GM21786 (cell line): ENCODE measurements around the gene CACNA1C.

Experiments used
- ATAC-seq: cut with Tn5 transposase; IDR thresholded peaks from one replicate; pipeline ENCODE4 v1.9.1; 2021; ENCODE audit not compliant: unreplicated experiment

The CACNA1C gene

DNA sequence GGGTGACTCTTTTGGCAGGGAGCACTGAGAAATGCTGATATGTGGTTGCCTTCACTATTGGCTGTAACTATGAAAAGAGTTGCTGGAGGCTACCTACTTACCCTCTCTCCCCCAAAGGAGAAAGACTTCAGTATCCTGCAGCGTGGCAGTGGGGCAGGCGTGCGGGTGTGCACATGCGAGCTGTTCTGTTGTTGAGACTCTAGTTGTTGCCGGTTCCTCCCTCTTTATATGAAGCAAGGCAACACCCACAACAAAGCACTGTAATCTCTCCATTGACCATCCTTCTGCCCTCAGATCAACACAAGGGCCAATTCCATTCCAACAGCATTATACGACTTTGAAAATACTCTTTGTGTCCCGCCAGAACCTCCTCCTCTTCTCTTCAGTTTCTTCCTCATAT, 259.4 kb downstream of the CACNA1C start:
- ATAC-seq: no peak

DNA sequence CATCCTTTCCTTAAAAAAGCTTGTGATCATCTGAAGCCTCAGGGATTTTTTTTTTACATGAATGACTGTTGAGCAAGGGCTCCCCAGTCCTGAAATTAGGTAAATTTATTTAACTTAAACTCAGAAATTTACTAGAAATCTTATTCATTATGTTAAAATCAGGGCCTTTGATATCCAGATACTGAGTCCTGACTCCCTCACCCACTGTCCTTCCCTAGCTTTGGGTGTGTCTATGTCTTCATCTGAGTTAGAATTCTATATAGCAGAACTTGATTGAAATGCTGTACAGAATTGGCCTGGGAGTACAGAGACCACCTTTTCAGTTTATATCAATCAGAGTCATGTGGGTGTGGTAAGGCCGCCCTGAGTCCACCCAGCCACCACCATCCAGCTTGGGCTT, 260.0 kb downstream of the CACNA1C start:
- ATAC-seq: no peak

DNA sequence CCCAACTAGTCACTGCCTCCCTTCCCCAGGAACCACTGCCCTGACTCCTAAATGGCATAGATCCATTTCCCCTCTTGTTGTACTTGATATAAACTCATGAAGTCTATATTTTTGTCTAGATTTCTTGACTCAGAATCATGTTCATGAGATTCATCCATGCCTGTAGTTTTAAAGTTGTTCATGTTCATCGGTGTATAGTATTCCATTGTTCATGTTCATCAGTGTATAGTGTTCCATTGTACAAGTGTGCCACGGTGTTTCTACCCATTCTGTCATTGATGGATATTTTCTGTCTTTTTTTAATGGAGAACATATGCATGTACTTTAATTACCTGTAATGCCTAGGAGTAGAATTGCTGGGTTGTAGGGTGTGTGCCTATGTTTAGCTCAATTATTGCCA, 261.7 kb downstream of the CACNA1C start:
- no peak for ATAC-seq

DNA sequence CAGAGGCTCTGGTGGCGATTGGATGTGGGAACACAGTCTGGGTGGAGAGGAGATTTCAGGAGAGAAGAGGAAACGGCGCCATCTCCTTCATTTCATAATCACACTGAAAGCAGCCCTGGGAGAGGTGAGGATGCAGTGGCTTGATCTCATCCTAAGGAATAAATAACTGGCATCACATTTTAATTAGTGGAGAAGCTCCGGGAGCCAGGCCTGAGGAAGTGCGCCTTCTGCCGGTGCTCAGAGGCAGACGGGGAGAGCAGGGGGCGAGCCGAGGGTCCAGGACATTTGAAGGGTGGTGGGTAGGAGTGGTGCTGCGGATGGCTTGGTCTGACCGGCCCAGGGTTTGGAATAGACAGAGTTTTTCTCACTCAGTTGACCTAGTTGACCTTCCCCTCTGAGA, 265.0 kb downstream of the CACNA1C start:
- ATAC-seq: no peak

DNA sequence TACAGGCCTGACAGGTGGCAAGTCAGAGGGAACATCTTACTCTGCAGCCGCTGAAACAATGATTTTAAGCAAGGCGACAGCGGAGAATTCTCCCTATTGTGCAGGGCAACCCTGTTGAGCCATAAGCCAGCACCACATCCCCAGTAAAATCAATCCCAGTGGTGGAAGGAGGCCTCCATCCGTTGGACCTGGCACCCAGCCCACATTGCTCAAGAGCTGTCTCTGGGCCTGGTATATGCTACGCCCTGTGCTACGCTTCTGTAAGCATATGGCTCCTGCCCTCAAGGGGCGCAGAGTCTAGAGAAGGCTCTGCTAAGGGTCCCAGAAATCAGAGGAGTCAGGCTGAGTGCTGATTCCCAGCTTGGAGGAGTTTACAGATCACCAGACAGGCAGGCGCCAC, 265.5 kb downstream of the CACNA1C start:
- ATAC-seq: no peak

DNA sequence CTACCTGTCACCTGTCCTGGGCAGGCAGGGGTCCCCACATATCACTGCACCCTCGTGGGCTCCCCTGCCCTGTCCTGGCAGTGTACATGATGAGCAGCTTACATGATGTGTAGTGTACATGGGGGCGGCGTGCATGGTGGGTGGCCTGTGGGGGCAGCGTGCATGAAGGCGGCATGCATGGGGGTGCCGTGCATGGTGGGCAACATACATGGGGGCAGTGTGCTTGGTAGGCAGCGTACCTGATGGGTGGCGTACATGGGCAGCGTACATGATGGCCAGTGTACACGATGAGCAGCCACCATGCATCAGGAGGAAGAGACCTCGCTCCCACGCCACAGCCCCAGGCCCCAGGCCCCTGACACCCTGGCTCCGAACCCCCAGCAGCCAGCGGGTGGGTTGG, 266.3 kb downstream of the CACNA1C start:
- ATAC-seq: no peak

DNA sequence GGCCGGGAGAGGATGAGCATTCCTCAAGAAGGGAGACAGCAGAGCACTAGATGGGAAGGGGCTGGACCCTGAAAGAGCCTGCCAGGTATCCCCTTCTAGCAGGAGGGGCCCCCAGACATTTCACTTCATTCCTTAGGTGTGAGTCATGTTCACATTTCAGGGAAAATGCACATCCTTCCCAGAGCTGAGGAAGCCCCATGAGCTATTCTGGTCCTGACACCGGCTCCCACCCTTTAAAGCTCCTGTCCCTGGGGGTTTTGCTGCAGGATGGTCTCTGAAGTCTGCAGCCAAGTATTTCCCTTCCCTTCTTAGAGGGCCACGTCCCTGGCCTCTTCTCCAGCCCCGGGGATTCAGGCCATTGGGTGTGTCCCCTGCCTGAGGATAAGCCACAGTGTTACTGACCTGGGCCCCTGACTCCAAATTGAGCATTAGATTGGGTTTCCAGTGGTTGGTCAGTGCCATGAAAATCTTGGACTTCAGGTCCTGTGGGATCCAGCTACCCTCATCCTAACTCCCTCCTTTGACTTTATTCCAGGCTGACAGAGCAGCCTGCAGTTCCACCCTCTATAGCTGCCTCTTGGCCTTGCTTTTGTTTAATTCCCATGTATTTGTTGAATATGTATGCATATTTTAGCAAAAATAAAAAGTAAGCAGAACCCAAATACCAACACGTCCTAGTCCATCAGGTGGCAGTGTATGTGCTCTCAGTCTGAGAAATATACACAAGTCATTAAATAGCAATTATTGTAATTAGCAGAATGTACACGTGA, 267.1 kb downstream of the CACNA1C start:
- ATAC-seq: no peak

DNA sequence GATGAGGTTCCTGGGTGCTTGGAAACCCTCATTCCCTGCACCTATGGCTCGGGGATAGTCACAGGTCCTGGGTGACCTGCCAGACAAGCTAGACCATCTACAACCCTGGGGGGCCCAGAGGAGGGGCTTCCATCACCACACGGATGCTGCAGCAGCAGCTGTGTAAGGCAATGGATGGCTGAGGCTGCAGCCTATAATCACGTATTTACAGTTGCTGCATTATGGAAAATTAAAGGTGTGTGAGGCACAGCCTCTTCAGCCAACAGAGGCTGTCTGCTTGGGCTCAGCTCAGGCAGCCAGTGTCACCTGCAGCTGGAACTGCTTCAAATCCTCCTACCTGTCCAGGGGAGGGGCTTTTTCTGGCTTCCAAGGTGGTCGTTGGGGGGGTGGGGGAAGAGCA, 268.1 kb downstream of the CACNA1C start:
- ATAC-seq: no peak

DNA sequence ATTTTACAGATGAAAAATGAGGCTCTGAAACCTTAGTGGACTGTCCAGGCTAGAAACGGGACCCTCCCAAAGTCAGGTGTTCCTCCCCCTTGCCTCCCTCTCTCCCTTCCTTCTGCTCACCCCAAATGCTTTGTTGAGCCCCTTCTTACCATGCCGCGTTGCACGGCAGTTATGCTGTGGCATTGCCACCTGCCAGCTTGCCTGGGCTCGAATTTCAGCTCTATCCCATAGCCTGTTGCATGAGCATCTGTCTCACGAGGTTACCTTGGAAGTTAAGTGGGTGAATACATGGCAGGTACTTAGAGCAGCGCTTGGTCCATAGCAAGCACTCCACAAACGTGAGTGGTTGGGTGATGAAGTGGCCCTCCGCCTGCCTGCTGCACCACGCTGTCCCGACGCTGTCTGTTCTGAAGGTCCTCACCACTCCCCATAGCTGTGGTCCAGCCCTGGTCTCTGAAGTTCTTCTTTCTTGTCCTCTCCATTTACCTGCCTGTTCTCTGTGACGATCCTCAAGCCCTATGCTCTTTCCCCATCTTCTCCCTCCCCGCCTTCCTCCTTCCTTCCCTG, 269.9 kb downstream of the CACNA1C start:
- ATAC-seq: no peak

DNA sequence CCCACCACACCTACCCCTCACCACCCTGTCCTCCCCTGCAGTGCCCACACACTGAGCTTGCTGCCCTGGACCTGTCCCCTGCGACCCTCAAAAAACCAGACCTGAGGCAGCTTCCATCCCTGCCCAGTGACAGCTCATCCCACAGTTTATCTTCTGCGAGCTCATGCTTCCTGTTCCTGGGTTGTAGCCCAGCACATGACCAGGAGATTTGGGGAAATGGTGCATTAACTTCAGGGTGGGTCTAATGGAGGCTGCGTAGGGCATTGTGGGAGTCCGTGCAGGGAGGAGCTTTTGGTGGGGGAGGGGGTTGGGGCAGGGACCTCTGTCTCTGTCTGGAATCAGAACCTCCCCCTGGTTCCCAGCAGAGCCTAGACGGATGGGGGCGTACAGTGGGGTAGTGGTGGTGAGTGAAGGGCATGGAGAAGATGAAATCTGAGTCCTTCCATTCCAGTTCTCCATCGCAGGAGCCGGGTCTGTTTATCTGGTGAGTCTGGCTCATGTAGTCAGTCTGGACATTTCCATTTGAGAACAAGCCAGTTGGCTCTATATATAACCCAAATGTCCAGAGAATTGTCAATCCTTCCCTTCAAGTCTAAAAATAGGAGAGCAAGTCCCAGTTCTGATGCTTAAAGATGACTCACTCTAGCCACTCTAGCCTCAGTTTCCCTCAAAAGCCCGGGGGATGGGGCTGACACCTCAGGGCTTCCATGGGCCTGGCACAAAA, 270.9 kb downstream of the CACNA1C start:
- no peak for ATAC-seq

DNA sequence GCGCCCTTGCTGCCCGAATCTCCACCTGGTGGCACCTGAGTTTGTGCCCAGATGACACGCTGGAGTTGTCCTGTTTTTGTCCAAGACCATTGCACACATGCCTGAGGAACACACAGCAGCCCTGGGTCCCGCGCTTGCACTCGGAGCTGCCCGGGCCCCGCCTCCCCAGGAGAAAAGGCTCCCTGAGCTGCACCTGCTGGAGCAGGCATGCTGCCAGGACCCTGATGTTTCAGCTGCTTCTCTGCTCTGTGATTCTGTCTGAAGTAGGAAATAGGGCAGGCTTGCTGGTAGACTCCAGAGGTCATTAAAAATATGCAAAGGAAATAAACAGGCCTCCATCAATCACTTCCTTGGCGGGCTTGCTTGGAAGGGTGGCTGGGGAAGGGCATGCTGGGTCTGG, 271.6 kb downstream of the CACNA1C start:
- no peak for ATAC-seq

DNA sequence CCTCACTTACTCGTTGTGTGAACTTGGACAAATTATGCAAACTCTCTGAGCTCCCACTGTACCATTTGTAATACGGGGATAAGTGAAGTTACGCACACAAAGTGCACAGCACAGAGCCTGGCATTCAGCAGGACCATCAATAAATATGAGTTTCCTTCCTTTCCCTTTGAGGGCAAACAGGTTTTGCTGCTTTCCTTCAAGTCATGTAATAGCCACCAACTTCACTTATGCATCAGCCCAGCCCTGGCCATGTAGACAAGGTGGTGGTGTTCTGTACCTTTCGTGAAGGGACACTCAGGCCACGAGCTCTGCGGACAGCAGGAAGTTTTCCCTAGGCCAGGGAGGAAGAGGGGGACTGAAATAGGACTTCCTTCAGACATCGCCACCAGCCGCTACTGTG, 272.7 kb downstream of the CACNA1C start:
- ATAC-seq: no peak

DNA sequence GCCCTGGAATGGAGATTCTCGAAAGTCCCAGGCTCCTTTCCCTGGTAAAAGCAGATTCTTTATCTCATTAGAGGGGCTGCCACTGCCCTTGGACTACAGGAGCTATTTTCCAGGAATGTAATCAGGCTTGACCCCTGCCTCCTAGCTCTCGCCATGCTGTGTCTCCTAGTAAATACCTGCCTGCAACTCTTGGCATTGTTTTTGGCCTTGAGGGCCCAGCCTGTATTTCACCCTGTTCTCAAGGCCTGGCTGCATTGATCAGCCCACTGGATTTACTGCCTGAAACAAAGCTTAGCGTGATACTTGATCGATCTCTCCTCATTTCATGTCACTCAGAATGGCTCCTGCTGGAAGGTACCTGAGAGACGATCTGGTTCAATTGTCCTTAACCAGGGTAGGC, 273.7 kb downstream of the CACNA1C start:
- ATAC-seq: no peak

DNA sequence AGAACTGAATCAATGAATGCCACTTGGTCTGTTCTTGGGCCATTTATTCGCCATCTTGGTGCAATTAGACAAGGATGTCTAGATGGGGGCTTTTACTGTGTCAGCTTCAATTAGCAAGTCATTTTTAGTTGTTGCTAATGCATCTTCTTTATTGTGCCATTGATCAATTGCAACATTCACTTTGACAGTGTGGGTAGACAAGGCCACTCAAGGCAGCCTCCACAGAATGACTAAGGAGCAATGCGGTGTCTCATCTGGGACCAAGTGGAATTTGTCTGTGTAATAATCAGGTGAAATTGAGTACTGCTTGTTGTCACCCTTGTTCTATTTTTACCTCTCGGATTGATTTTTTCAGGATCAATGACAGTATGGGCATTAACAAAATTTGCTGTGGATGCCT, 275.9 kb downstream of the CACNA1C start:
- no peak for ATAC-seq

DNA sequence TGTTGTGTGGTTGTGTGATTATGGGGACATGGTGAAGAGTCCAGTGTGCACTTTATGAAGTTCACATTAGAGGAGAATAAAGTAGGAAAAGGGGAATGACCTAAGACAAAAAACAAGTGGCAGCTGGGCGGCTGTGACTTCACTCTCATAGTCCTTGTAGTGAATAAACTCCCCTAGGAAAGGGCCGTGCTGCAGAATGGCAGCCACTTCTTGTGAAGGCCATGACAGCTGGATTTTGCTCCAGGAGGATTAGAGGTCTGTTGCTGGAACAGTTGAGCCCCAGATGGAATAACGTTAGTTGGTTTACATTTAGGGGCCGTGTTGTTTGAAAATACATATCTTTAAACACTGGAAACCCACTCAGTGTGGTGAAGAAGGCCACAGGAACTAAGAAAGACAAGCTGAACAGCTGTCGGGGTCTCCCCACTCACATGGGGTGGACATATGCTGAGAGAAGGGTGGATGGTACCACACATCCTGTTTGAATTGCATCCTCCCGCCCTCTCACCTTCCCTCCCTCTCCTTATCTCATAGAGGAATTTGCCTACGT, 276.9 kb downstream of the CACNA1C start:
- no peak for ATAC-seq

DNA sequence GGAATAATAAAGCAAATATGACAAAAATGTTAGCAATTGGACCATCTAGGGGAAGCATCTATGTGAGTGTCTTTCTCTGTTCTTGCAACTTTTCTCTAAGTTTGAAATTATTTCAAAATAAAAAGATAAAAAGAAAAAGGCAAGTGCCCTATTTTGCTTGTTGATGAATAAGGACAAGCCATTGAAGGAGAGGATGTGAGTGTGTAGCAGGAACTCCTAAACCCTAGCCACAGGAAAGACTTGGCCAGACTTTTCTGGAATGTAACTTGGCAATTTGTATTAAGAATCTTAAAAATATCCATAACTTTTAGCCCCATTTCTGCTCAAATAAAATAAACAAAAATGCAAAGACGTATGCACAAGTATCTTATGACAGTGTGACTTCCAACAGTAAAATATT, 279.4 kb downstream of the CACNA1C start:
- no peak for ATAC-seq

DNA sequence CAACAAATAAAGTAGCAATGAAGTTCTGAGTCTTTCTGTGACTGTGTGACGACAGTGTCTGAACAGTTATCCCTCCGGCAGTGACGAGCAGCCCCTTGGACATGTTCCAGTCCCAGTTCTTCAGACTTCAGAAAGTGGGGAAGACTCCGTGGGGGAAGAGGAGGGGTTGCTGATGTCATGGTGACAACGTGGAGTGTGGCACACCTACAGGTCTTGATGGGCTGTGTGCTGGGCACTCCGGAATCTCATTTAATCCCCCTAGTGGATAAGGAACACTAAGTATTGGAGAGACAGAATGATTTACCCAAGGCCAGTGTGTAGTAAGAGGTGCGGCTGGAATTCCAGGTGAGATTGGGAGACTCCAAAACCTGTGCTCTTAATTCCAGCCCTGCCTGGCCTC, 280.2 kb downstream of the CACNA1C start:
- ATAC-seq: no peak

DNA sequence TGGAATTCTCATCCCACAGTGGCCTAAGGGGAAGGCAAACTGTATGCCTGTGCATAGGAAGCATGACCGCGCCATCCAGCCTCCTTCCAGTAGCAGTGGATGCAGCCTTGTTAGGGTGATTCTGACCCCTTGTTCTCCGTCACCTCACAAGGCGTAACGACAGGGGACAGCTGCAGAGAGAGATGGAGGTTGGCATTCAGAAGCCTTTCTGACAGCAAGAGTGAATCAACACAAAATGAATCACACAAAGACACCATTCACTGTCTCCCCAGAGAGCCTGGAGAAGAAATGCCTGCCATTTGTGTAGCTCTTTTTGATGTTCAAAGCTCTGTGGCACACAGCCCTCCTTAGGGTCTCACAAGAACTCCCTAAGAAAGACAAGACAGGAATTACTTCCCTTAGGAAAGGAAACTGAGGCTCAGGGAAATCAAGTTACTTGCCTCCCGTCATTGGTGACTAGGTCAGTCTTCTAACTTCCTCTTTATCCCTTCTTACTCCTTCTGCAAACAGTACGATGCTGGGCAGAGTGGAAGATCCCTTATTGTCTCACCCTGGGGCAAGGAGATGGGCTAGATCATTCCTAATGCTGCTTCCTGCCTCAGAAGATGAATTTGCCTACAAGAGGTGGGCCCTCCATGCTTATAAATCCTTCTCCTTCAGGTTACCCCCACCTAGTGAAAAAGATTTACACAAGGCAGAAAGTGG, 280.9 kb downstream of the CACNA1C start:
- no peak for ATAC-seq

DNA sequence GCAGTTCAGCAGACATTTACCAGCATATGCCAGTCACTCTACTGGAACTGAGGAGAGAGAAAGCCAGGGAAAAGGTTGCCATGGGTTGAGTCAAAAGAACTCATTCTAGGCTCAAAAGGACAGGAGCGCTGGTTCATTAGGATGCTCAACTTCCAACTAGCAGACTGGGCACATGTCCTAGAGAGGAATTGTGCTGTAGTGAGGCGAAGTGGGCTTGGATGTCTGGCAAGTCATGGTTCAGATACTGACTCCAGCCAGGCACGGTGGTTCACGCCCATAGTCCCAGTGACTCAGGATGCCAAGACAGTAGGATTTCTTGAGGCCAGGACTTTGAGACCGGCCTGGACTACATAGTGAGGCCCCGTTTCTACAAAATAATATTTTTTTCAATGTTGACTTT, 281.5 kb downstream of the CACNA1C start:
- ATAC-seq: no peak

DNA sequence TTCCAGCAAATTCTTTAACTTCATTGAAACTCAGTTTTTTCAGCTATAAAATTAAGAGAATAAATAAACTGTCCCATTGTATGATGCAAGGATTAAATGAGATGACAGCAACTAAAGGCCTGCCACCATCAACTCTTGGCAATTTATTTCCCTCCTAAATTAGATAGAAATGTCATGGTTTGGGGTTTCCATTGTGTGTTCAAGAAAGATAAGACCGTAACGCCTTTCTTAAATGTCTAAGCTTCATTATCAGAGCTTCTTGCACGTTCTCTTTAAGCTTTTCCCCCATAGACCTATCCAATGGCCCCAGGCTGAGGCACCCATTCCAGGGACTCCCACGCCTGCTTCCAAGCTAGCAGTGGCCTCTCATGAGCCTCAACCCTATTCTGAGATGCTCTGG, 281.9 kb downstream of the CACNA1C start:
- ATAC-seq: no peak

DNA sequence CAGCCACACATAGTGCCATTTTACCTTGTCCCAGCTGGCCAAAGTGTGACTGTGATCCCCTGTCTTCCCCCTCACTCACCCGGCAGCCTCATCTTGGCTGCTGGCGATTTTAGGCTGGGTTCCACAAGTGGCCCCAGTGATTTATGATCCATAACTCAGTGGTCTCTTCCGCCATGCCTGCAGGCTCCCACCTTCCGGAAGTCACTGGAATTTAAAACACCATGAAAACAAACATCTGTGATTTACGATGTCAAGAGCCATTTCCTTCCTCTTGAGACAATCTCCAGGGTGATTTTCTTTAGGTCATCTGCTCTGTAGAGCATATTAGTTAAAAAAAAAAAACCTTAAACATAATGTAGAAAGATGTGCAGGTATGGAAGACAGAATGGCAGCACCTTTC, 282.3 kb downstream of the CACNA1C start:
- ATAC-seq: no peak

DNA sequence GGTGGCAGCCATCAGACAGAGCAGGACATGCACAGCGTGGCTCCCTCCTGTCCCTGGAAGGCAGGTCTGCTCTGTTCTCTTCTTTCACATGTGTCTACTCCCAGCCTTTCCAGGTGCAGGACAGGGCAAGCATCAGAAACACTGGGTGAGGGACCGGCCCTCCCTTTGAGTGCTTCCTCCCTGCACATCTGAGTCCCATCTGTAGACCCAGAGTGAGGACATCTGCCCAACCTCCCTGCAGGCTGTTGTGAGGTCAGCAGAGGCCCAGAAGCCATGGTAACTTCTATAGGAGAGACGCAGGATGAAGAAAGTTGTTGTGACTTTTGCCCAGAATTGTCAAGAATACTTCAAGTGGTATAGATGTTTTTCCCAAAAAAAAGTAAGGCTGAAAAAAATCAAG, 282.7 kb downstream of the CACNA1C start:
- ATAC-seq: no peak
